Activated CD8-positive, alpha-beta T cell treated with anti-CD3 and anti-CD28 coated beads, Interleukin-2, amount 10 ng/mL, durations not matched to agents 7 days and 5 days (primary cell): ENCODE measurements around the gene GUCY1B1. TPM values are rescaled to one million over a fixed set of nuclear protein-coding genes. Genes with fewer than 3 reads are reported as not detected.

Experiments used
- ATAC-seq: fragments of 150-1000 bp; cut with Tn5 transposase; one replicate; pipeline ENCODE4 v1.10.0; 2021; ENCODE audit warnings: moderate library complexity
- CTCF ChIA-PET: fragments of 350-600 bp; sonication (Branson Sonifier 250); formaldehyde crosslinking; loops from one replicate; lab custom pipeline; 2021; ENCODE audit warnings: antibody characterized with exemption; lab: Charles Lee
- POLR2A ChIA-PET: fragments of 350-600 bp; sonication (Branson Sonifier 250); formaldehyde crosslinking; loops from one replicate; lab custom pipeline; 2021; ENCODE audit warnings: antibody characterized with exemption; lab: Charles Lee
- DNase-seq: peaks from one replicate; pipeline ENCODE4 v3.0.0-alpha.2; 2020
- H3K27ac Mint-ChIP-seq: one replicate; pipeline ENCODE4 v1.8.0; 2021; ENCODE audit warnings: mild to moderate bottlenecking, mixed read lengths
- H3K27me3 Mint-ChIP-seq: one replicate; pipeline ENCODE4 v1.8.0; 2021; ENCODE audit warnings: low read depth, mixed read lengths
- H3K36me3 Mint-ChIP-seq: one replicate; pipeline ENCODE4 v1.8.0; 2021; ENCODE audit warnings: low read depth, mixed read lengths
- H3K4me1 Mint-ChIP-seq: one replicate; pipeline ENCODE4 v1.8.0; 2021; ENCODE audit warnings: low read depth, mixed read lengths
- H3K4me3 Mint-ChIP-seq: one replicate; pipeline ENCODE4 v1.8.0; 2021; ENCODE audit warnings: mild to moderate bottlenecking, mixed read lengths
- H3K9me3 Mint-ChIP-seq: one replicate; pipeline ENCODE4 v1.8.0; 2022; ENCODE audit warnings: mixed read lengths; ENCODE audit not compliant: insufficient read depth
- total RNA-seq, 2 experiments: library from RNA; stranded (reverse); gene quantifications; one replicate each; pipeline ENCODE4 v1.2.3, GENCODE V29; 2021

GUCY1B1 gene
- total RNA-seq, 2 experiments from 2014 or later = 0.10 to 0.26 TPM

GRCh38 chr4:155849042-155849441, 90.2 kb downstream of the GUCY1B1 start:
- no peak for ATAC-seq
- no peak overlapping the region for H3K27ac Mint-ChIP-seq
- no peak for DNase-seq
- ChIA-PET POLR2A (no interaction called here), CTCF (no interaction called here)
- no peaks in the 10 kb centered on the region for H3K36me3 Mint-ChIP-seq
- no peaks in the 10 kb centered on the region for H3K4me1 Mint-ChIP-seq
- H3K4me3 Mint-ChIP-seq = no peak overlapping the region
- H3K27me3 Mint-ChIP-seq = no peaks in the 10 kb centered on the region
- peaks cover 4% of the 10 kb centered on the region for H3K9me3 Mint-ChIP-seq

GRCh38 chr4:155853189-155853588, 94.4 kb downstream of the GUCY1B1 start:
- no peak for ATAC-seq

GRCh38 chr4:155854582-155855226, 95.9 kb downstream of the GUCY1B1 start:
- ChIA-PET CTCF (no interaction called here), POLR2A (no interaction called here)
- H3K36me3 Mint-ChIP-seq = no peaks in the 10 kb centered on the region
- no peak overlapping the region for H3K4me3 Mint-ChIP-seq
- H3K4me1 Mint-ChIP-seq = no peaks in the 10 kb centered on the region
- H3K9me3 Mint-ChIP-seq = no peaks in the 10 kb centered on the region
- no peak for DNase-seq
- H3K27ac Mint-ChIP-seq = no peak overlapping the region
- ATAC-seq = no peak
- peaks cover 7% of the 10 kb centered on the region for H3K27me3 Mint-ChIP-seq

More at GRCh38 chr4:155853189-155853588, 94.4 kb downstream of the GUCY1B1 start:
- no peak for DNase-seq
- H3K27ac Mint-ChIP-seq = no peak overlapping the region
- no peaks in the 10 kb centered on the region for H3K9me3 Mint-ChIP-seq
- POLR2A ChIA-PET = no interaction called here
- peaks cover 7% of the 10 kb centered on the region for H3K27me3 Mint-ChIP-seq
- H3K4me1 Mint-ChIP-seq = no peaks in the 10 kb centered on the region
- H3K36me3 Mint-ChIP-seq = no peaks in the 10 kb centered on the region
- H3K4me3 Mint-ChIP-seq = no peak overlapping the region
- CTCF ChIA-PET = no interaction called here

GRCh38 chr4:155855897-155856296, 97.1 kb downstream of the GUCY1B1 start:
- Mint-ChIP-seq H3K36me3 (no peaks in the 10 kb centered on the region), H3K27me3 (peaks cover 7% of the 10 kb centered on the region), H3K4me3 (no peak overlapping the region), H3K27ac (no peak overlapping the region), H3K9me3 (no peaks in the 10 kb centered on the region), H3K4me1 (no peaks in the 10 kb centered on the region)
- CTCF ChIA-PET = no interaction called here
- DNase-seq (no peak), ATAC-seq (no peak)
- POLR2A ChIA-PET = no interaction called here

Other genes starting within 250 kb of the GUCY1B1 start
- under 1 TPM; 0.21 to 0.24 TPM for gene GUCY1A1, start 92.2 kb upstream of the GUCY1B1 start, total RNA-seq
- gene ASIC5, start 107.3 kb downstream of the GUCY1B1 start, total RNA-seq = not detected
- gene TDO2, start 144.7 kb downstream of the GUCY1B1 start, total RNA-seq = not detected
- 1 to 10 TPM; 2.3 to 2.4 TPM for gene CTSO, start 194.8 kb downstream of the GUCY1B1 start, total RNA-seq